Keratinocyte (primary cell): Measurements from ENCODE around the gene SLC25A10. TPM values are rescaled to one million over a fixed set of nuclear protein-coding genes. Genes with fewer than 3 reads are reported as not detected.

Experiments
- DNase-seq: peaks from one replicate; pipeline ENCODE4 v3.0.0-alpha.2; 2011; ENCODE audit warnings: low read depth, missing footprints, low spot score
- FAIRE-seq: peaks from 2 replicates; lab custom pipeline; 2011; peaks lifted over from hg19 to GRCh38; lab: Jason Lieb, UNC
- H2AFZ ChIP-seq: 2 replicates; pipeline ENCODE4 v1.6.0; 2012; ENCODE audit warnings: low read length, control low read depth, inconsistent platforms; ENCODE audit not compliant: control insufficient read depth
- H3K27ac ChIP-seq: 2 replicates; pipeline ENCODE4 v1.5.1; 2011; ENCODE audit warnings: low read length; ENCODE audit not compliant: control insufficient read depth, insufficient read depth
- H3K27me3 ChIP-seq: 3 replicates; pipeline ENCODE4 v1.6.0; 2011; ENCODE audit warnings: low read length; ENCODE audit not compliant: control insufficient read depth, insufficient read depth; ENCODE audit errors: extremely low read depth
- H3K36me3 ChIP-seq, 2 experiments: 2 replicates in 1 of 2; 3 replicates in 1 of 2; pipeline ENCODE4 v1.5.1; 2011; ENCODE audit warnings: low read length in 2 of 2, mild to moderate bottlenecking in 1 of 2; ENCODE audit not compliant: control insufficient read depth in 2 of 2, insufficient read depth in 2 of 2; ENCODE audit errors: extremely low read depth in 1 of 2
- H3K4me1 ChIP-seq: 3 replicates; pipeline ENCODE4 v1.5.1; 2011; ENCODE audit warnings: low read length; ENCODE audit not compliant: control insufficient read depth, insufficient read depth; ENCODE audit errors: extremely low read depth
- H3K4me2 ChIP-seq: 3 replicates; pipeline ENCODE4 v1.6.0; 2011; ENCODE audit warnings: low read depth, low read length; ENCODE audit not compliant: control insufficient read depth, insufficient read depth; ENCODE audit errors: extremely low read depth
- H3K4me3 ChIP-seq, 3 experiments: fragments of 200-600 bp in 1 of 3; sonication (generic) in 1 of 3; 2 replicates in 2 of 3; 3 replicates in 1 of 3; pipeline ENCODE4 v1.5.1; 2011 to 2016; ENCODE audit warnings: low read length in 3 of 3, mild to moderate bottlenecking in 3 of 3, control low read depth in 2 of 3, inconsistent platforms in 1 of 3, low read depth in 1 of 3, mixed read lengths in 1 of 3, mixed run types in 1 of 3, moderate library complexity in 1 of 3; ENCODE audit not compliant: control insufficient read depth in 2 of 3, insufficient read depth in 2 of 3; ENCODE audit errors: extremely low read depth in 1 of 3
- H3K79me2 ChIP-seq: 2 replicates; pipeline ENCODE4 v1.6.0; 2012; ENCODE audit warnings: low read length; ENCODE audit not compliant: control insufficient read depth, insufficient read depth
- H3K9ac ChIP-seq: 3 replicates; pipeline ENCODE4 v1.6.0; 2011; ENCODE audit warnings: low read length; ENCODE audit not compliant: control insufficient read depth, insufficient read depth; ENCODE audit errors: extremely low read depth
- H3K9me1 ChIP-seq: 3 replicates; pipeline ENCODE4 v1.6.0; 2011; ENCODE audit warnings: low read length; ENCODE audit not compliant: control insufficient read depth, insufficient read depth; ENCODE audit errors: extremely low read depth
- H3K9me3 ChIP-seq: 2 replicates; pipeline ENCODE4 v1.5.1; 2012; ENCODE audit warnings: low read depth, low read length; ENCODE audit not compliant: control insufficient read depth
- H4K20me1 ChIP-seq: 3 replicates; pipeline ENCODE4 v1.6.0; 2011; ENCODE audit warnings: low read length; ENCODE audit not compliant: control insufficient read depth, insufficient read depth; ENCODE audit errors: extremely low read depth
- CTCF ChIP-seq, 3 experiments: IDR thresholded peaks in 1 of 3; conservative IDR thresholded peaks in 1 of 3; optimal IDR thresholded peaks in 1 of 3; 2 replicates in 2 of 3; 3 replicates in 1 of 3; pipeline versions ENCODE3 to v1.5.1; 2011; ENCODE audit warnings: low read length in 3 of 3, mild to moderate bottlenecking in 3 of 3, moderate library complexity in 2 of 3, control low read depth in 1 of 3, inconsistent platforms in 1 of 3; ENCODE audit not compliant: insufficient read depth in 2 of 3; ENCODE audit errors: extremely low read depth in 1 of 3
- EZH2 ChIP-seq: IDR thresholded peaks from one replicate; pipeline ENCODE4 v1.6.1; 2012; ENCODE audit warnings: inconsistent platforms, mild to moderate bottlenecking, low read length, moderate library complexity
- dilution Hi-C: fragments of 300-500 bp; cut with MboI; formaldehyde crosslinking; loops from one replicate; pipeline ENCODE4 v1.7.0; 2020; ENCODE audit warnings: low sequenced_read_pairs; ENCODE audit not compliant: extremely low pct_ligation_motif_present
- polyA plus RNA-seq, 5 experiments: library from polyadenylated mRNA; depleted of rRNA in 3 of 5; stranded (reverse) in 3 of 5; stranded (forward) in 1 of 5; unstranded in 1 of 5; fragments of >200 nt; gene quantifications; 1 replicate in 1 of 5; 2 replicates in 3 of 5; 3 replicates in 1 of 5; pipeline versions ENCODE4 v1.2.1 to v1.2.3, GENCODE V29; 2011 to 2012; ENCODE audit warnings: missing spikeins in 2 of 5, low read depth in 1 of 5, low replicate concordance in 1 of 5

SLC25A10 gene
- polyA plus RNA-seq, 1 donor (not counting 4 experiments of a cell fraction or from before 2014, with no cell fraction given): 12.7 TPM

- TF ChIP-seq CTCF (optimal IDR thresholded peaks at IDR 0.05 in 1 of 3, IDR thresholded peaks at IDR 0.05 in 1 of 3, conservative IDR thresholded peaks at IDR 0.05 in 1 of 3; ENCODE audit: extremely low read depth in 1 of 3, insufficient read depth in 2 of 3, low read length in 3 of 3) (no peak), EZH2 (no peak)
- peaks cover 6% of the 10 kb centered on the region for H4K20me1 ChIP-seq
- H3K9ac ChIP-seq: no peak overlapping the region
- H3K9me3 ChIP-seq: no peaks in the 10 kb centered on the region
- no peak overlapping the region for H3K4me2 ChIP-seq
- H3K27me3 ChIP-seq: no peaks in the 10 kb centered on the region
- H3K4me1 ChIP-seq: no peaks in the 10 kb centered on the region
- H3K79me2 ChIP-seq: peaks cover 57% of the 10 kb centered on the region
- no peak overlapping the region for H2AFZ ChIP-seq
- no peak for DNase-seq
- dilution Hi-C loops: no loop called here
- no peak overlapping the region for H3K4me3 ChIP-seq
- H3K27ac ChIP-seq: no peak overlapping the region
- peaks cover 54 to 66% of the 10 kb centered on the region in 2 experiments for H3K36me3 ChIP-seq
- FAIRE-seq: no peak
- H3K9me1 ChIP-seq: no peaks in the 10 kb centered on the region
Measured at GRCh38 chr17:81695801-81696200, 16.3 kb upstream of the SLC25A10 start.

- TF ChIP-seq CTCF (optimal IDR thresholded peaks at IDR 0.05 in 1 of 3, IDR thresholded peaks at IDR 0.05 in 1 of 3, conservative IDR thresholded peaks at IDR 0.05 in 1 of 3; ENCODE audit: extremely low read depth in 1 of 3, insufficient read depth in 2 of 3, low read length in 3 of 3) (no peak), EZH2 (no peak)
- no peak for DNase-seq
- peaks cover 3% of the 10 kb centered on the region for H4K20me1 ChIP-seq
- H3K27ac ChIP-seq: no peak overlapping the region
- H3K36me3 ChIP-seq: peaks cover 56 to 64% of the 10 kb centered on the region in 2 experiments
- no peaks in the 10 kb centered on the region for H3K9me1 ChIP-seq
- H3K79me2 ChIP-seq: peaks cover 58% of the 10 kb centered on the region
- H3K4me2 ChIP-seq: no peak overlapping the region
- H3K4me1 ChIP-seq: peaks cover 3% of the 10 kb centered on the region
- no peak overlapping the region for H2AFZ ChIP-seq
- dilution Hi-C loops: no loop called here
- no peaks in the 10 kb centered on the region for H3K27me3 ChIP-seq
- H3K9me3 ChIP-seq: no peaks in the 10 kb centered on the region
- H3K4me3 ChIP-seq: no peak overlapping the region
- no peak overlapping the region for H3K9ac ChIP-seq
- FAIRE-seq: no peak
Measured at GRCh38 chr17:81696218-81696941, 15.7 kb upstream of the SLC25A10 start.
